ENCODE results near the gene GP5.
A peak's percentile ranks its signal among the peaks of the same experiment; 100 is the strongest.

Gene GP5

GRCh38 chr3:194377708-194378107 lies 21.4 kb downstream of the GP5 start:
- no peak for DNase-seq (ENCODE audit: low spot score)
- FAIRE-seq = no peak

- FAIRE-seq = no peak
Observed at GRCh38 chr3:194376241-194376560, 22.9 kb downstream of the GP5 start.

GRCh38 chr3:194375473-194376240 lies 23.4 kb downstream of the GP5 start:
- FAIRE-seq (peak; percentile 9), DNase-seq (ENCODE audit: low spot score) (no peak)

More at GRCh38 chr3:194376241-194376560, 22.9 kb downstream of the GP5 start:
- no peak for DNase-seq (ENCODE audit: low spot score)

- no peak for FAIRE-seq
- no peak for DNase-seq (ENCODE audit: low spot score)
Observed at GRCh38 chr3:194374935-194375334, 24.1 kb downstream of the GP5 start.

- DNase-seq (ENCODE audit: low spot score) (no peak), FAIRE-seq (no peak)
Observed at GRCh38 chr3:194373899-194374298, 25.2 kb downstream of the GP5 start.

- no peak for FAIRE-seq
- no peak for DNase-seq (ENCODE audit: low spot score)
Observed at GRCh38 chr3:194373028-194373427, 26.0 kb downstream of the GP5 start.

- FAIRE-seq (no peak), DNase-seq (ENCODE audit: low spot score) (peak; percentile 37)
Observed at GRCh38 chr3:194370753-194371152, 28.3 kb downstream of the GP5 start.

- peak; percentile 87 for DNase-seq (ENCODE audit: low spot score)
- FAIRE-seq = peak; percentile 82
Observed at GRCh38 chr3:194369522-194370279, 29.4 kb downstream of the GP5 start, which contains the start of gene LRRC15. LRRC15 (minus strand) TSS chr3:194369743; CDS start chr3:194361043, 8,700 bp downstream.

- no peak for FAIRE-seq
Observed at GRCh38 chr3:194368918-194369317, 30.1 kb downstream of the GP5 start.

GRCh38 chr3:194367992-194368841 lies 30.8 kb downstream of the GP5 start:
- FAIRE-seq = no peak

More at GRCh38 chr3:194368918-194369317, 30.1 kb downstream of the GP5 start:
- no peak for DNase-seq (ENCODE audit: low spot score)

GRCh38 chr3:194365978-194366490 lies 33.0 kb downstream of the GP5 start:
- FAIRE-seq = no peak

More at GRCh38 chr3:194367992-194368841, 30.8 kb downstream of the GP5 start:
- DNase-seq (ENCODE audit: low spot score) = no peak

GRCh38 chr3:194365526-194365925 lies 33.5 kb downstream of the GP5 start:
- FAIRE-seq (no peak), DNase-seq (ENCODE audit: low spot score) (no peak)

More at GRCh38 chr3:194365978-194366490, 33.0 kb downstream of the GP5 start:
- DNase-seq (ENCODE audit: low spot score) = no peak

- FAIRE-seq (no peak), DNase-seq (ENCODE audit: low spot score) (peak; percentile 31)
Observed at GRCh38 chr3:194364652-194365434, 34.2 kb downstream of the GP5 start.

- DNase-seq (ENCODE audit: low spot score) = no peak
- no peak for FAIRE-seq
Observed at GRCh38 chr3:194364314-194364651, 34.8 kb downstream of the GP5 start.

GRCh38 chr3:194360568-194360967 lies 38.5 kb downstream of the GP5 start:
- FAIRE-seq = no peak
- no peak for DNase-seq (ENCODE audit: low spot score)

GRCh38 chr3:194357681-194358080 lies 41.4 kb downstream of the GP5 start:
- DNase-seq (ENCODE audit: low spot score) (no peak), FAIRE-seq (no peak)

- FAIRE-seq (no peak), DNase-seq (ENCODE audit: low spot score) (no peak)
Observed at GRCh38 chr3:194355379-194355778, 43.7 kb downstream of the GP5 start.

GRCh38 chr3:194354315-194354714 lies 44.8 kb downstream of the GP5 start:
- FAIRE-seq = no peak
- no peak for DNase-seq (ENCODE audit: low spot score)

GRCh38 chr3:194352667-194353246 lies 46.3 kb downstream of the GP5 start:
- FAIRE-seq (no peak), DNase-seq (ENCODE audit: low spot score) (no peak)

GRCh38 chr3:194351952-194352536 lies 47.0 kb downstream of the GP5 start:
- DNase-seq (ENCODE audit: low spot score) (no peak), FAIRE-seq (peak; percentile 99)
